ENCODE results near the gene SARS1.

DNA sequence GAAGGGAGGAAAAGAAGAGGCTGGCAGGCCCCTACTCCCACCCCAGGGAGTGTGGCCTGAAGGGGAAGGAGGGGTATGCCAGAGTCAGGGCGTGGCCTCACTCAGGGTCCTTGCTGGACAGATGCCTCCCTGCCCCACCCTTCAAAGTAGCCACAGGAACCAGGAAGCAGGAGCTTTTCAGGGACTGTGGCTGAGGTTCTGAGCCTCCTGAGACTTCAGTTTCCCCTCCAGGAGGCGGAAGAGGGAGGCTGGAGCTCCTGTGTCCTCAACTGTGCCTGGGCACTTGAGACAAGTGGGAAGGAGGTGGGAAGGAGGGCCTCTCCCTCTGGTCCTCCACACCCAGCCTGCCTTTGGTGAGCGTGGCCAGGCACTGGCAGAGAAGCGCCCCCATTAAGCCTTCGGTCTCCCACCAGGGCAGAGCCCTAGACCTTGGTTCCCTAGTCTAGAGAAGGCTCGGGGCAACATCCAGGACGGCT lies 40.9 kb downstream of the SARS1 start:
- TF ChIP-seq CTCF (IDR thresholded peaks at IDR 0.05) (no peak), EZH2phosphoT487 (IDR thresholded peaks at IDR 0.05) (no peak)

Data from neural progenitor cell (in vitro differentiated cells).